ENCODE results near the gene LSM10. TPM values are rescaled to one million over a fixed set of nuclear protein-coding genes. Genes with fewer than 3 reads are reported as not detected.
A peak's percentile ranks its signal among the peaks of the same experiment; 100 is the strongest.

The LSM10 gene
- total and polyA plus RNA-seq, 4 donors, result 30.1 to 57.7 (median 34.9) TPM

DNA sequence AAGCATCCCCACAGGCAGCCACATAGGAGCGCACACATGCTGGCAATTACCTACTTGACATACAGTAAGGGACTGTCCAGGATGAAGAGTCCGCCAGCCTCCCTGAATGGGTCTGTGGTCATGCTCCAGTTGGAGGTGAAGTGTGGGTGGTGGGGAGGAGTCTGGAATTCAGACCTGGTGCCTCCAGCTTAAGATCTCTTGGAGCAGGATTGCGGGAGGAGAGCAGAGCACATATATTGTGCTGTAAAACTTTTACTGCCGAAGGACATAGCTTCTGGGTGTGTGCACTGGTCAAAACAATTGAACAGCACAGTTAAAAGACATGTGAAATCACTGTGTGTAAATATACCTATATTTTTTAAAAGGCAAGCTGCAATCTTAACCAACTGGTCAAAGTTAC, 29.9 kb downstream of the LSM10 start:
- no peak overlapping the region for H3K27ac ChIP-seq (ENCODE audit: low read depth in 1 of 2, low read length in 2 of 2)
- H3K9me3 ChIP-seq (ENCODE audit: control insufficient read depth, low read length), result no peaks in the 10 kb centered on the region
- no peaks in the 10 kb centered on the region for H3K36me3 ChIP-seq (ENCODE audit: control insufficient read depth in 1 of 2, insufficient read depth in 2 of 2, low read length in 1 of 2)
- no peak for DNase-seq
- no peak for ATAC-seq (ENCODE audit: low FRiP score)
- H3K4me3 ChIP-seq (ENCODE audit: low read length in 2 of 2), result no peak overlapping the region
- intact Hi-C loops (cut with DNase I), result loop anchor here in 1 of 2 donors (1.0 kb wide), 1 partner anchor 25 kb away; no protein-coding TSS in a partner anchor
- no peaks in the 10 kb centered on the region for H3K27me3 ChIP-seq (ENCODE audit: control insufficient read depth in 1 of 2, insufficient read depth in 2 of 2, low read length in 1 of 2)
- no peaks in the 10 kb centered on the region for H3K4me1 ChIP-seq (ENCODE audit: control insufficient read depth in 1 of 2, insufficient read depth in 2 of 2, low read length in 2 of 2)
- 89 to 94% methylated on average over 4 of the region's 4 CpGs for WGBS, 2 donors

DNA sequence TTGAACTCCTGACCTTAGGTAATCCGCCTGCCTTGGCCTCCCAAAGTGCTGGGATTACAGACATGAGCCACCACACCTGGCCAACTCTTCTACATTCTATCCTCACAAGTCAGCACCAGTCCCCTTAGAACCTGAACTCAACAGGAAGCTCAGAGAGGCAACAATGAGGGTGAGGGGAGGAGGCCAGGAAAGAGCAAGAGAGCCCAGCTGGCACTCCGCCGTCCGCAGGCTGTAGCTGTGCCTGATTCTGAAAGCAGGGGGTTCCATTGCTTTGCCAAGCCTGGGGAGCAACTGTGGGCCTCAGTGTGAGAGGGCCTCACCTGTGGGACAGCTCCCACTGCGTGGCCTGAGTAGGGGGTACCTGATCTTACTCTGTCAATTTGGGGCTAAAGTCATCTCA, 30.6 kb downstream of the LSM10 start:
- H3K9me3 ChIP-seq (ENCODE audit: control insufficient read depth, low read length), result no peaks in the 10 kb centered on the region
- H3K36me3 ChIP-seq (ENCODE audit: control insufficient read depth in 1 of 2, insufficient read depth in 2 of 2, low read length in 1 of 2), result no peaks in the 10 kb centered on the region
- H3K27ac ChIP-seq (ENCODE audit: low read depth in 1 of 2, low read length in 2 of 2), result no peak overlapping the region
- no peaks in the 10 kb centered on the region for H3K4me1 ChIP-seq (ENCODE audit: control insufficient read depth in 1 of 2, insufficient read depth in 2 of 2, low read length in 2 of 2)
- intact Hi-C loops (cut with DNase I), result no loop called here
- DNase-seq (no peak), ATAC-seq (ENCODE audit: low FRiP score) (no peak)
- no peaks in the 10 kb centered on the region for H3K27me3 ChIP-seq (ENCODE audit: control insufficient read depth in 1 of 2, insufficient read depth in 2 of 2, low read length in 1 of 2)
- WGBS, 2 donors, result 75 to 86% methylated on average over 5 of the region's 5 CpGs
- no peak overlapping the region for H3K4me3 ChIP-seq (ENCODE audit: low read length in 2 of 2)

DNA sequence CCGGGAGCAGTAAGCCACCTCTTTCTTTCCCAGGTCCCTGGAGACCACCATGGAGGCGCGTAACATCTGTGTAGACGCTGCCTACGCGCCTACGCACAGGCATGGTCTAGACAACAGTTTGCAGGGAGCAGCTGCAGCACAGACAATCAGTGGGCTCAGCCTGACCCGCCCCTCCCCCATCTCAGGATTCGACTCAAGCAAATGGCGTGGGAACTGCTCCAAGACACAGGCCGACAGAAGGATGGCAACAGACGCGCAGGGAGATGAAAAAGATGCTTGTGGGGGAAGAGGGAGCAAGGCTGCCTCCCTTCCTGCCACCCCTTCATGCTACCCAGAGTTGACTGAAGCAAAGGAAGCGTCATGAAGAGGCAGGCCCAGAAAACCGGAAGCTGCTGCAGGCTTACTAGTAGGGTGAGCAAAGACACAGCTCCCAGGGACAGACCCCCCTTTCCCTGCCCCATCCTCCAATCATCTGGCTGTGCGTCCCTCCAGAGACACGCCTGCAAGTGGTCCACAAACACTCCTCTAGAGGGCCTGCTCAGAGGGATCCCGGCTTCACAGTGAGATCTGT, 31.5 kb downstream of the LSM10 start:
- Histone ChIP-seq H3K4me3 (ENCODE audit: low read length in 2 of 2) (no peak overlapping the region), H3K36me3 (ENCODE audit: control insufficient read depth in 1 of 2, insufficient read depth in 2 of 2, low read length in 1 of 2) (no peaks in the 10 kb centered on the region), H3K4me1 (ENCODE audit: control insufficient read depth in 1 of 2, insufficient read depth in 2 of 2, low read length in 2 of 2) (no peaks in the 10 kb centered on the region), H3K27ac (ENCODE audit: low read depth in 1 of 2, low read length in 2 of 2) (no peak overlapping the region), H3K9me3 (ENCODE audit: control insufficient read depth, low read length) (no peaks in the 10 kb centered on the region), H3K27me3 (ENCODE audit: control insufficient read depth in 1 of 2, insufficient read depth in 2 of 2, low read length in 1 of 2) (no peaks in the 10 kb centered on the region)
- DNase-seq, result peak in 1 of 2 donors; percentile 71
- intact Hi-C loops (cut with DNase I), result no loop called here
- WGBS, 2 donors, result 45 to 50% methylated on average over 18 of the region's 18 CpGs
- ATAC-seq (ENCODE audit: low FRiP score), result no peak

DNA sequence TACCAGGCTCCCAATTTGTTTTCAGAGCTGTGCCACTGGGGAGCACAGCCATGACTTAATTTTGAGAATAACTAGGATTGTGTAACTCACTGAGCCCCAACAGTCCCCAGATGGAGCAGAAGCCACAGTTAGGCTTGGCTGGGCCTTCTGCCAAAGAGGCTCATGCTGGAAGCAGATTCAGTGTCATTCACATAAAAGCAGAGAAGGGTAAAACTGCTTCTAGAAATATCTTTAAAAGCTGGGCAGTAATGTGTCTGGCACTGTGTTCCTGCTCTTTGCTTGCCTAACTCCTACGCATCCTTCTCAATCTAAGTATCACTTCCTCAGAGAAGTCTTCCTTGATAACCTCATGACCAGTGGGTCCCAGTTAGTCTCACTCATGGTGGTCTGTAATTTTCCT, 32.3 kb downstream of the LSM10 start:
- no peaks in the 10 kb centered on the region for H3K9me3 ChIP-seq (ENCODE audit: control insufficient read depth, low read length)
- H3K4me3 ChIP-seq (ENCODE audit: low read length in 2 of 2), result no peak overlapping the region
- no peaks in the 10 kb centered on the region for H3K36me3 ChIP-seq (ENCODE audit: control insufficient read depth in 1 of 2, insufficient read depth in 2 of 2, low read length in 1 of 2)
- H3K27ac ChIP-seq (ENCODE audit: low read depth in 1 of 2, low read length in 2 of 2), result no peak overlapping the region
- ATAC-seq (ENCODE audit: low FRiP score) (no peak), DNase-seq (no peak)
- 80 to 100% methylated on average over 1 of the region's 1 CpG for WGBS, 2 donors
- H3K27me3 ChIP-seq (ENCODE audit: control insufficient read depth in 1 of 2, insufficient read depth in 2 of 2, low read length in 1 of 2), result no peaks in the 10 kb centered on the region
- no peaks in the 10 kb centered on the region for H3K4me1 ChIP-seq (ENCODE audit: control insufficient read depth in 1 of 2, insufficient read depth in 2 of 2, low read length in 2 of 2)
- intact Hi-C loops (cut with DNase I), result no loop called here

DNA sequence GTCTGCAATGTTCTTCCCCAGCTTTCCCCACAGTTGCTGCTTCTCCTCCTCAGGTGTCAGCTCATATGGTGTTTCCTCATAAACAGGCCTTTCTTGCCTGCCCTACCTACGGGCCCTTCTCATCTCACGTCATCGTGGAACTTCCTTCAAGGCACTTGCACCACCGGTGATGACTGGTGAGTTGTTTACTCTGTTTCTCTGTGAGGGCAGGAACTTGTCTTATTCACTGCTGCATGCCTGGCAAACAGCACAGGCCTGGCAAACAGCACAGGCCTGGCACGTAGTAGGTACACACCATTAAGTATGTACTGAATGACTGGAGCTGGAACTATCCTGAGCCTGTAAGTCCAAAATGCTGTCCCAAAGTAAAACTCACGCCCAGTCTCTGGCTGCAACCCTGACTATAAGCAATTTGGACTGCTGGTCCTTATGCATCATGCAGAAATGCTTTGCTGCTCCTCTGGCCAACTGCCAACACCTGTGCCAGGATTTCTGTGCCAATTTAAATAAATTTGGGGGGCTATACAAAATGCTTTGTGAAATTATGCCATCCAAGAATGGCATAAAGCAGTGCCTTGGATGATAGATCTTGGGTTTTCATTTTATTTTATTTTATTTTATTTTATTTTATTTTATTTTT, 37.7 kb downstream of the LSM10 start:
- WGBS, 2 donors, result 24 to 31% methylated on average over 6 of the region's 6 CpGs
- H3K27ac ChIP-seq (ENCODE audit: low read depth in 1 of 2, low read length in 2 of 2), result peak overlapping the region in 1 of 2 donors; percentile 9
- intact Hi-C loops (cut with DNase I), result no loop called here
- DNase-seq, result no peak
- H3K9me3 ChIP-seq (ENCODE audit: control insufficient read depth, low read length), result no peaks in the 10 kb centered on the region
- peak; percentile 32 for ATAC-seq (ENCODE audit: low FRiP score)
- peaks cover 3 to 7% of the 10 kb centered on the region in 2 donors for H3K36me3 ChIP-seq (ENCODE audit: control insufficient read depth in 1 of 2, insufficient read depth in 2 of 2, low read length in 1 of 2)
- H3K4me1 ChIP-seq (ENCODE audit: control insufficient read depth in 1 of 2, insufficient read depth in 2 of 2, low read length in 2 of 2), result no peaks in the 10 kb centered on the region
- no peak overlapping the region for H3K4me3 ChIP-seq (ENCODE audit: low read length in 2 of 2)
- H3K27me3 ChIP-seq (ENCODE audit: control insufficient read depth in 1 of 2, insufficient read depth in 2 of 2, low read length in 1 of 2), result no peaks in the 10 kb centered on the region

DNA sequence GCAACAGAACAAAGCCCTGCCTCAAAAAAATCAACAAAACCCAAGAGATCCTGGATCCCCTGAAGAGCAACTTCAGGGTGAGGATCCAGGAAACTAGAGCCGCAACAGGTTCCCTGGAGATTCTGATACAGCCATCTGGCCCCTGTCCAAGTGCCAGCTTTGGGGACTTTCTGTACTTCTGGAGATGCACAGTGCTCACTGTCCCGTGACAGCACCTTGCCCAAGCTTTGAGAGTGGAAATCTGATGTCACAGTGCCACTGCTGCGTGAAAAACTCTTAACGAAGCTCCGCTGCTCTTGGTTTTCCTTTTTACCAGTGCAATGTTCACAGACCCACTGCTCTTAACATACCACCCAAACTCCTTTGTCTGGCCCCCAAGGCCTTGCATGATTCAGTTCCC, 38.3 kb downstream of the LSM10 start:
- no peak for ATAC-seq (ENCODE audit: low FRiP score)
- H3K27ac ChIP-seq (ENCODE audit: low read depth in 1 of 2, low read length in 2 of 2), result peak overlapping the region in 1 of 2 donors; percentile 9
- no peaks in the 10 kb centered on the region for H3K9me3 ChIP-seq (ENCODE audit: control insufficient read depth, low read length)
- peaks cover 3 to 9% of the 10 kb centered on the region in 2 donors for H3K36me3 ChIP-seq (ENCODE audit: control insufficient read depth in 1 of 2, insufficient read depth in 2 of 2, low read length in 1 of 2)
- no peaks in the 10 kb centered on the region for H3K27me3 ChIP-seq (ENCODE audit: control insufficient read depth in 1 of 2, insufficient read depth in 2 of 2, low read length in 1 of 2)
- WGBS, 2 donors, result 84 to 87% methylated on average over 5 of the region's 5 CpGs
- no peak for DNase-seq
- no peak overlapping the region for H3K4me3 ChIP-seq (ENCODE audit: low read length in 2 of 2)
- intact Hi-C loops (cut with DNase I), result no loop called here
- H3K4me1 ChIP-seq (ENCODE audit: control insufficient read depth in 1 of 2, insufficient read depth in 2 of 2, low read length in 2 of 2), result no peaks in the 10 kb centered on the region

DNA sequence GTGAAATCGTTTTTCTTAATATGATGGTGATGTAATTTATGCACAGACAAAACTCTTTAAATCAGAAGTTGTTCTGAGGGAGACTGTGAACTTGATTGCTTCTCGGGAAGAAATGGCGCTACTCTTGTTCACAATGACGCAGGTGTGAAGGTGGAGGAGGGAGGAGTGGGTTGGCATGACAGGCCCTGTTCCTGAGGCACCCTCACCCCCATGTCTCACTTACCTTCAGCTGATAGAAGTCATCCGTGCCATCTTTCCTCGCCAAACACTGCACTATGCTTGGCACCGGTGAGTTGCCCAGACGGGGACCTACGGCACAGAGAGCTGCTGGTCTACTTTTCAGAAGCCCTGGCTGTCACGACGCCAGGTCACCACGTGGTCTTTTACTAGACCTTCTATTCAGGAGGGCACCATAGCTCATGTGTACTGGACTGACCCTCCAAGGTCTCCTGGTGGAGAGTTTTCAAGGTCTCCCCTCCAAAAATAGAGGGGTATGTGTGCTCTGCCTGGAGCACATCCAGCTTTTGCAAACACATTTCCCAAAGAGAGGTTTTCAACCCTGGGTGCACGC, 39.1 kb downstream of the LSM10 start:
- no peak for ATAC-seq (ENCODE audit: low FRiP score)
- no peaks in the 10 kb centered on the region for H3K9me3 ChIP-seq (ENCODE audit: control insufficient read depth, low read length)
- no peaks in the 10 kb centered on the region for H3K27me3 ChIP-seq (ENCODE audit: control insufficient read depth in 1 of 2, insufficient read depth in 2 of 2, low read length in 1 of 2)
- H3K4me3 ChIP-seq (ENCODE audit: low read length in 2 of 2), result no peak overlapping the region
- intact Hi-C loops (cut with DNase I), result no loop called here
- no peak for DNase-seq
- no peaks in the 10 kb centered on the region for H3K4me1 ChIP-seq (ENCODE audit: control insufficient read depth in 1 of 2, insufficient read depth in 2 of 2, low read length in 2 of 2)
- peaks cover 3 to 9% of the 10 kb centered on the region in 2 donors for H3K36me3 ChIP-seq (ENCODE audit: control insufficient read depth in 1 of 2, insufficient read depth in 2 of 2, low read length in 1 of 2)
- no peak overlapping the region for H3K27ac ChIP-seq (ENCODE audit: low read depth in 1 of 2, low read length in 2 of 2)
- 88 to 89% methylated on average over 13 of the region's 13 CpGs for WGBS, 2 donors

DNA sequence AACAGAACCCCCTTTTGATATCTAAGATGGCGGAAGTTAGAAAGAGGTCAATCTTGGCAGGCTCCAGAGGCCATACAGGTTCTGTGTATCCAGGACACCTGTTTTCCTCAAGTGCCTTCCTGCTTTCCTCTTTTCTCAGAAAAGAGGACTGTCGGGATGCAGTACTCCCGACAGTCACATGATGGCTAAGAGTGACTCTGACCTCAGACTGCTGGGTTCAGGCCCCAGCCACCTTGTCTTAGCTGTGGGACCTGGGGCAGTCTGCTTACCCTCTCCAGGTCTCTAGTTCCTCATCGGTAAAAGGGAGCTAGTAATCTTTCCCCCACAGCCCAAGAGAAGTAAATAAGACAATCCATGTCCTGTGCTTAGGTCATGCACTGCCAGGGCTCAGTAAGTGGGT, 41.9 kb downstream of the LSM10 start:
- intact Hi-C loops (cut with DNase I), result no loop called here
- WGBS, 2 donors, result 74 to 76% methylated on average over 4 of the region's 4 CpGs
- ATAC-seq (ENCODE audit: low FRiP score) (no peak), DNase-seq (no peak)
- Histone ChIP-seq H3K36me3 (ENCODE audit: control insufficient read depth in 1 of 2, insufficient read depth in 2 of 2, low read length in 1 of 2) (peaks cover 3 to 9% of the 10 kb centered on the region in 2 donors), H3K27ac (ENCODE audit: low read depth in 1 of 2, low read length in 2 of 2) (no peak overlapping the region), H3K4me3 (ENCODE audit: low read length in 2 of 2) (no peak overlapping the region), H3K9me3 (ENCODE audit: control insufficient read depth, low read length) (no peaks in the 10 kb centered on the region), H3K4me1 (ENCODE audit: control insufficient read depth in 1 of 2, insufficient read depth in 2 of 2, low read length in 2 of 2) (peaks cover 0 to 2% of the 10 kb centered on the region in 2 donors), H3K27me3 (ENCODE audit: control insufficient read depth in 1 of 2, insufficient read depth in 2 of 2, low read length in 1 of 2) (no peaks in the 10 kb centered on the region)

DNA sequence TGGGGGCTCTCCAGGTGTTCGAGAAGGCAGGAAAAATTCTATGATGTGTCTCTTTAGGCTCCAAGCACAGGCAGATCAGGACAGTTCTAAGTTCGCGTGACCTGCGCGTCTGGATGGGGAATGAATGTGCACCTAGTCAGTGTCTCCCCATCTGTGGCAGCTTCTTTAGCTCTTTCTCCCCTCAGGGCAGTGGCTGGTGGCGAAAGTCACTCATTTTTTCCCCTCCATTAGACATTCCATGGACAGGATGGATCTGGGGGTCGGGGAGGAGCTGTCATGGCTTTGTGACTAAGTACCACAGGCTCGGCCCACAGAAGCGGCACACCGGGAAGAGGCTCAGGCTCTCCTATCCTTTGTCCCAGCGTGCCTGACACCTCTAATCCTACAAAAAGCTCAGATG, 43.2 kb downstream of the LSM10 start:
- H3K4me3 ChIP-seq (ENCODE audit: low read length in 2 of 2), result no peak overlapping the region
- no peak for DNase-seq
- intact Hi-C loops (cut with DNase I), result loop anchor here in 1 of 2 donors (5.0 kb wide), 1 partner anchor 33 kb away; the partner anchor contains the start of gene STK40
- peaks cover 3 to 9% of the 10 kb centered on the region in 2 donors for H3K36me3 ChIP-seq (ENCODE audit: control insufficient read depth in 1 of 2, insufficient read depth in 2 of 2, low read length in 1 of 2)
- WGBS, 2 donors, result 86 to 89% methylated on average over 11 of the region's 11 CpGs
- H3K27ac ChIP-seq (ENCODE audit: low read depth in 1 of 2, low read length in 2 of 2), result no peak overlapping the region
- ATAC-seq (ENCODE audit: low FRiP score), result no peak
- H3K4me1 ChIP-seq (ENCODE audit: control insufficient read depth in 1 of 2, insufficient read depth in 2 of 2, low read length in 2 of 2), result peaks cover 0 to 2% of the 10 kb centered on the region in 2 donors
- H3K9me3 ChIP-seq (ENCODE audit: control insufficient read depth, low read length), result no peaks in the 10 kb centered on the region
- H3K27me3 ChIP-seq (ENCODE audit: control insufficient read depth in 1 of 2, insufficient read depth in 2 of 2, low read length in 1 of 2), result no peaks in the 10 kb centered on the region

Measured in aorta (tissue), 5 donors.